ENCODE measurements around the gene LRP1.

The LRP1 gene

DNA sequence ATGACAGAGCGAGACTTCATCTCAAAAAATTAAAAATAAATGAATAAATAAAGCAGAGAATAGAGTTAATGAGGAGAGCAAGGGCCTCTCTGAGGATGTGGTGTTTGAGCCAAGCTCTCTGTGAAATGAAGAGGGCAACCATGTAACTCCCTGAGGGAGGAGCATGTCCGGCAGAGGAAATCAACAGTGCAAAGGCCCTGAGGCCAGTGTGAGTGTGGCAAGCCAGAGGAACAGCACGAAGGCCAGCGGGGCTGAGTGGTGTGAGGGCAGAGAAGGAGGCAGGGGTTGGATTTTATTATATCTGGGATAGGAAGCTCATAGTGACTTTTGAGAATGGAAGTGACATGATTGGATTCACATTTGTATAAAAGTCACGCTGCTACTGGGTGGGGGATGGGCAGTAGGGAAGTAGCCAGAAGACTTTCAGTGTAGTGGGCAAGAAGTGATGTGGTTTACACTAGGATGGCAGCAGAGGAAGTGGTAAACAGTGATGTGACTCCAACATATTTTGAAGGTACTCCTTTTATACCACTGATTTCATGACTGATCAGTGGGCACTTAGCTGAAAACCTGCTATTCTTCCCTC, 29.4 kb downstream of the LRP1 start:
- no peak for DNase-seq

DNA sequence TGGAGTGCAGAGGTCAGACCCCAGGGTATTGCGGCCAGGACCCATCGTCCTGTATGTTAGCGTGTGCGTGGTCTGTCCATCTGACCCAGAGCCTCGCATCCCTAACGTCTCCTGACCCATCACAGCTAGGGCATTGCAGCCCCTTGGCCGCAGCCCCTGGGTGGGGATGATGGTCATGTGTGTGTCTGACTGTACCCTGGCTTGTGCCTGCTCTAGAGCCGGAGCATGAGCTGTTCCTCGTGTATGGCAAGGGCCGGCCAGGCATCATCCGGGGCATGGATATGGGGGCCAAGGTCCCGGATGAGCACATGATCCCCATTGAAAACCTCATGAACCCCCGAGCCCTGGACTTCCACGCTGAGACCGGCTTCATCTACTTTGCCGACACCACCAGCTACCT, 29.9 kb downstream of the LRP1 start:
- no peak for DNase-seq

DNA sequence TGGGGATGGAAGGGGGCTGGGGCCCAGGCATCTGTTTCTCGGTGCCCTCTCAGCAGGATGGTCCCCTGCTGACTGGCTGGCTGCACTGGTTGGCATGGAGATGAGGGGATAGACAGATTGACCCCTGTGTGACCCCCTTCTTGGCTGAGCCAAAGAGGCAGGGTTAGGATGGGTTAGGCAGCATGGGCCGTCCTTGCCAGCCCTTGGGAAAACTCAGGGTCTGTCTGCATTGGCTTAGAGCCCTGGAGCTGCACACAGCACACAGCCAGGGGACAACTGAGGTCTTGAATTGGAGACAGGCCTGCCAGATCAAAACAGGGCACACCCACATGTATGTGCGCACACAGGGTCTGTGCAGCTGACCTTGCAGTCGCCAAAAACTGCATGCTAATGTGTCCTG, 30.4 kb downstream of the LRP1 start:
- no peak for DNase-seq

DNA sequence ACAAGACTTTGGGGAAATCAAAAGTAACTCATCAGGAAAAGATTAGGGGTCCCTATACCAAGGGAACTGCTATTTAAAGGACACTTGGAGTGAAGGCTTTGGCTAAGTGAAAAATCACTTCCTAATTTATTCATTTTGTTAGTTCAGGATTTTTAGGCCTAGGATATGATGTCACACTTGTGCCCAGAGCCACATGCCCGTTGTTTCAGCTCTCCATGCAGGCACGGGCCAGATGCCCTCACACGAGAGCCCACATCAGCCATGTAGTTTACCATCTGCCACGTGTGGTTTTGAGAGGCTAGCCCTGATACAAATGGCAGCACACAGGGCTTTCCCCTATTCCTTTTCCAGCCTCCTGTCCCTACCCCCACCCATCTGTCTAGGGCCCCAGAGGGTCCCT, 31.0 kb downstream of the LRP1 start:
- DNase-seq, result no peak

DNA sequence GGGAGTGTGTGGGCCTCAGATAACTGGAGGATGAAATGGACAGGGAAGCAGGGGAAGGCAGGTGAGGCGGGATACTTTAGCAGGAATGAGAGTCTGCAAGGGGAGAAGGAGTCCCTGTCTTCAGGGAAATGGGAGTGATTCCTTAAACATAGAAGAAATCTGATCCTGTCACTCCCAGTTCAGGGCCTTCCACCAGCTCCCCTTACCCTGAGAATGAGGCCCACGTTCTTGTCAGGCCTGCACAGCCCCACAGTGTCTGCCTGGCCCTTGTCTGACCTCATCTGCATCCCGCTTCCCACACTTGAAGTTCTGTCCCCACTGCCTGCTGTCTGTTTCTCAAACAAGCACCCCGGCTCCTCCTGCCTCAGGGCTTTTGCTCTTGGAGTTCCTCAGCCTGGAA, 31.8 kb downstream of the LRP1 start:
- no peak for DNase-seq

DNA sequence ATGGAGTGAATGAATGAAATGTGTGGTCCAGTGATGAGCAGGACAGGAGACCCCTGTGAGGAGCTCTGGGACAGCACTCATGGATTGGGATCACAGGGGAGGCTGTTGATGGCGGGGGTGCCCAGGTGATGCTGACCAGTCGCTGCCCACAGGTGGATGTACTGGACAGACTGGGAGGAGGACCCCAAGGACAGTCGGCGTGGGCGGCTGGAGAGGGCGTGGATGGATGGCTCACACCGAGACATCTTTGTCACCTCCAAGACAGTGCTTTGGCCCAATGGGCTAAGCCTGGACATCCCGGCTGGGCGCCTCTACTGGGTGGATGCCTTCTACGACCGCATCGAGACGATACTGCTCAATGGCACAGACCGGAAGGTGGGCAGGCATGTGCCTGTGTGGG, 32.5 kb downstream of the LRP1 start:
- DNase-seq, result no peak

DNA sequence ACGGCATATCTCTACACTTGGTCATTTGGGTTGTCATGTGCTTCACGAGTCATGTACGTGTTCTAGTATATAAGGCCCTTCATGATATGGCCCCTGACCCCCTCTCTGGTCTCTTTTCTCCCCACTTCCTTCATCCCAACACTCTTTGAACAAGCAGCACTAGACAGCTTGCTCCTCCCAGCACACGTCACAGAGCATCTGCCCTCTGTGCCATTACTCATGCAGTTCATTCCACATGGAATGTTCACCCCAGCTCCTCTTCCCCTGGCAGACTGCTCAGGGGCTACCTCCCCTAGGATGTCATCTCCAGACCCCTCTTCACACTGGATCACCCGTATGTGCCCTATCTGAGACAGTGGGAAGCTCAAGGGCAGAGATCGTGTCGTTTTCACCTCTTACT, 33.2 kb downstream of the LRP1 start:
- DNase-seq, result no peak

DNA sequence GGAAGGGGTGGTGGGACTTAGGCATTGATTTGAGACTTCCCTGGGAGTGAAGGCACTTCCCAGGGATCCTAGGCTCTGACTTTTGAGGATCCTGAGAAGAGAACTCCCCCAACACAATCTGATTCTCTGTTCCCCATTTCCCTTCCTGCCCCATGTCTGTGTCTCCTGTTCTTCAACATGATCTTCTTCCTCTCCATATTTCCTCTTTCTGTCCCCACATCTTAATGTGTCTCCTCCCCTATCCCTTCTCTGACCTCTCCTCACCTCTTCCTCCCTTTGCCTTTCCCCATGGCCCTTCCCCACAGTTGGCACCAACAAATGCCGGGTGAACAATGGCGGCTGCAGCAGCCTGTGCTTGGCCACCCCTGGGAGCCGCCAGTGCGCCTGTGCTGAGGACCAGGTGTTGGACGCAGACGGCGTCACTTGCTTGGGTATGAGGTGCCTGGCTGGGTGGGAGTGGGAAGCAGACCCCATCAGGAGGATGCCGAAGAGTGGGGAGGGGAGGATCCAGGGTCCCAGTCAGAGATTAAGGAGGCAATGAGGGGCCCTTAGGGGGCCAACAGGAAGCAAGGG, 34.4 kb downstream of the LRP1 start:
- DNase-seq, result no peak

DNA sequence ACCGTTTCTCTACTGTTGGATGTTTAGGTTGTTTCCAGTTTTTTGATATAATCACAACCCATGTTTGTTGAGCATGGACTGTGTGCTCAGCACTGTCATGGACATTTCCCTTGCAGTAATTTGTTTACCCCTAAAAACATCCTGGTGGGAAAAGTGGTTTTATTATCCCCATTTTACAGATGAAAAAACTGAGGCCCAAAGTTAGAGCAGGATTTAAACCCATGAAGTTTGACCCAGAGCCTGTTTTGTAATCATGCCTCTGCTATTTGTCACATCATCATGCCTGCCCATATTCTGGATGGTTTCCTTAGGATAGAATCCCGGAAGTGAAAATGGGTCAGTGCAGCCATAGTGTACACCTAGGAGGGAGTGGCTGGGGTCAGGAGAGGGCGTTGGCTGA, 36.2 kb downstream of the LRP1 start:
- no peak for DNase-seq

DNA sequence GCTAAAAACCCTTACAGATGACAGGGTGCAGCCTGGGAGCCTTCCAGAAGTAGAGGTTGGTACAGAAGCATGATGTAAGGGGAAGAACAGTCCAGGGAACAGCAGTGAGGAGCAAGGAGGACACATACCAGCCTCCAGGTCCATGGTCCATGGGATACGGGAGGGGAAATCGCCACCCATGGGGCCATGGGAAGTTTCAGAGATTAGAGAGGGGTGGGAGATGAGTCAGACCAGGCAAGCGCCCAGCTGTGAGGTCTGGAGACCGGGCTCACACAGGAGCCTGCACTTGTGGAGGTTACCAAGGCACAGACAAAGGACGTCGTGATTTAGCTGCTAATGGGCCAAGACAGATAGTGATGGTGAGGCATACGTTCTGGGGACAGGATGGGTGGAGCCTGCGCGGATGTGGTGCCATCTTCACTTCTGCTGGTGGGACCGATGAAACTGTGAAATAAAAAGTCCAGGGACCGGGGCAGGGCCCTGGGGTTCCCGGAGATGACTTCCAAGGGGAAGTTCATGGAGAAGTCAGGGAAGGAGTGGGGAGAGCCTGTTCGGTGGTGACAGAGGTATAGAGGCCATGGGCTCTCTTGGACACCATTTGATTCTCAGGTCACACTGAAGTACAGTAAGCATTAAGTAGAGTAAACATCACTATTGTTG, 36.8 kb downstream of the LRP1 start:
- no peak for DNase-seq

DNA sequence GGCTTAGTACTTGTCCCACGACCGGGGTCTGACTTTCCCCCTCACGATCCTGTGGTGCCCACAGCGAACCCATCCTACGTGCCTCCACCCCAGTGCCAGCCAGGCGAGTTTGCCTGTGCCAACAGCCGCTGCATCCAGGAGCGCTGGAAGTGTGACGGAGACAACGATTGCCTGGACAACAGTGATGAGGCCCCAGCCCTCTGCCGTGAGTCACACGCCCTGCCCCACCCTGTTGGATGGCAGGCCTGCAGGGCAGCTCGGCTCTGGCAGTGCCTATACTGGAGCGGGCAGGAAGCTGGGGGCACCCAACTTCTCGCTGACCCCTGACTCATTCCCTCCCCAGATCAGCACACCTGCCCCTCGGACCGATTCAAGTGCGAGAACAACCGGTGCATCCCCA, 37.5 kb downstream of the LRP1 start:
- DNase-seq, result no peak

DNA sequence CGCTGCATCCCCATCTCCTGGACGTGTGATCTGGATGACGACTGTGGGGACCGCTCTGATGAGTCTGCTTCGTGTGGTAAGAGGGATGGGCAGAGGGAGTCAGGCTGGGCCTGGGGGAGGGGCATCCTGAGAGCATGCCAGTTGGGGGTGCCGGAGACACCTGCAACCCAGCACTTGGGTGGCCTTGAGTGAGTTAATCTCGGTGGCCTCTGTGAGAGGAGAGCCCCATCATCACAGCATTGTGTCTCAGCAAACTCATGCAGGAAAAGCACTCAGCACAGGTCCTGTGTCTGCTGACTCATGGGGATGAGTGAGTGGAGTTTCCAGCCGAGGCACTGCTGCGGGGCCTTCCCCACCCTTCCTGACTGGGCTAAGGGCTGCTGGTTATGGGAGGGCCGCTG, 38.7 kb downstream of the LRP1 start:
- DNase-seq, result peak; percentile 34 to 39

DNA sequence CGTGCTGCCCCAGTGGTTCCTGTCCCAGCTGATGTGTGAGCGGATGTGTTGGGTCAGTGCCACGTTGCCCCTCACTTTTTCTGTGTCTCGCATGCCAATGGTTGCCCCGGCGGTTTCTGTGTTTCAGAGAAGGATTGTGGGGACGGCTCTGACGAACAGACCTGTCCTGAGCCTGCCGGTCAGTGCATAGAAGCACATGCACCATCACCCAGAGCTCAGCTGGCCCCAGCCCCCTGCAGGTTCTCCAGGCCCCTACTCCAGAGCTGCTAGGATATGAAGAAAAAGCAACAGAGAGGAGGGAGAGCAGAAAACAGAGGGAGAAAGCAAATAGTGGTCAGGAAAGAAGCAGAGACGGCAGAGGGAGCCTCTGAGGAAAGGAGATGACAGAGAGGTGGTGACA, 39.8 kb downstream of the LRP1 start:
- no peak for DNase-seq

DNA sequence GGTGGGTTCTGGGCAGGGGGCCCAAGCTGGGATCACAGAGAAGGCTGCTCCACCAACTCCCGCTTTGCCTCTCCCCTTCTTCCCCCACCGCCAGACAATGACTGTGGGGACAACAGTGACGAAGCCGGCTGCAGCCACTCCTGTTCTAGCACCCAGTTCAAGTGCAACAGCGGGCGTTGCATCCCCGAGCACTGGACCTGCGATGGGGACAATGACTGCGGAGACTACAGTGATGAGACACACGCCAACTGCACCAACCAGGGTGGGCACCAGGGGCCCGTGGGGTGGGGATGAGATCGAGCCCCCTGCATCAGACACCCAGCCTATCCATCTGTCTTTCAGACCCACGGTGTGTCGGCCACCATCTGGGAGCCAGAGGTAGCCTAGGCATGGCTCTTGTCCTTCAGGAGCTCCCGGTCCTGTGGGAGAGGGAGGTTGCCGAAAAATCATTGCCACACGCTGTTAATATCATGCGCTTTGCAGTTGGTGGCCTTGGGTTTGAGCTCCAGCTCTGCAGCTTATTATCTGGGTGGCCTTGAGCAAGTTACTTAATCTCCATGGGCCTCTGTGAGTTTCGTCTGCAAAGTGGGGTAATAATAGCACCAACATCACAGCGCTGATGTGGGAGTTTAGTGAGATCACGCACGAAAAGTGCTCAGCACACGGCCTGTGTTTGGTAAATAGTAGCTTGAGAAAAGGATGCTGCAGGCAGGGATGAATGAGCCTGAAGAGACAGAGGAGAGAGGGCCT, 40.9 kb downstream of the LRP1 start:
- no peak for DNase-seq

DNA sequence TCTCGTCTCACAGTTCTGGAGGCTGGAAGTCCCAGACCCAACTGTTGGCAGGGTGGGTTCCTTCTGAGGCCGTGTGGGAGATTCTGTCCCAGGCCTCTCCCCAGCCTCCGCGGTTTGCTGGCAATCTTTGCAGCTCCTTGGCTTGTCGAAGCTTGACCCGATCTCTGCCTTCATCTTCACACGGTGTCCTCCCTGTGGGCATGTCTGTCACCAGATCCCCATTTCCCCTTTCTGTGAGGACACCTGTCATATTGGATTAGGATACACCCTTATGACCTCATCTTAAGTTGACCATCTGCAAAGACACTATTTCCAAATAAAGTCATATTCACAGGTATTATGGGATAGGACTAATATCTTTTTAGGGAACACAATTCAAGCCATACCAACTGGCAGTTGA, 41.7 kb downstream of the LRP1 start:
- DNase-seq, result no peak

DNA sequence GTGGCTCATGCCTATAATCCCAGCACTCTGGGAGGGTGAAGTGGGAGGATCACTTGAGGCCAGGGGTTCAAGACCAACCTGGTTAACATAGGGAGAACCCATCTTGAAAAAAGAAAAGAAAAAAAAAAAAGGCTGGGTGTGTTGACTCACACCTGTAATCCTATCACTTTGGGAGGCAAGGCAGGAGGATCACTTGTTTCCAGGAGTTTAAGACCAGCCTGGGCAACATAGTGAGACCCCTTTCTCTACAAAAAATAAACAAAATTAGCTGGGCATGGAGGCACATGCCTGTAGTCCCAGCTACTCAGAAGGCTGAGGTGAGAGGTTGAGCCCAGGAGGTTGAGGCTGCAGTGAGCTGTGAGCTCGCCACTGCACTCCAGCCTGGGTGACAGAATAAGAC, 42.1 kb downstream of the LRP1 start:
- DNase-seq, result no peak

DNA sequence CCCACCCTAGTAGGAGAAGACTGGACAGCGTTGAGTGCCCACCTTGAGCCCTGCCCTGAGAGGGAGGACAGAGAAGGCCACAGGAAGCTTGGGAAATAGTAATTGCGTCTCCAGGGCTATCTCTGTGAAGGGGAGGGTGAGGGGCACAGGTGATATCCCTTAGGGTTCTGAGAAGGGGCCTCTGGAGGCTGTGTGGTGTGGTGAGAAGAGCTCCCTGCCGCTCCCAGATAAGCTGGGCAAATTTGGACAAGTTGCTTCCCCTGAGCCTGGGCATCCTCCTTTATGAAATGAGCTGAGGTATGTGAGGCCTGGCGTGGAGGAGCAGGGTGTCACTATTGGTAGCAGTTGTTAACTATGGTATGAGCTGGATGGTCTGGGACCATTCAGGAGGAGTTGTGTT, 42.6 kb downstream of the LRP1 start:
- no peak for DNase-seq

DNA sequence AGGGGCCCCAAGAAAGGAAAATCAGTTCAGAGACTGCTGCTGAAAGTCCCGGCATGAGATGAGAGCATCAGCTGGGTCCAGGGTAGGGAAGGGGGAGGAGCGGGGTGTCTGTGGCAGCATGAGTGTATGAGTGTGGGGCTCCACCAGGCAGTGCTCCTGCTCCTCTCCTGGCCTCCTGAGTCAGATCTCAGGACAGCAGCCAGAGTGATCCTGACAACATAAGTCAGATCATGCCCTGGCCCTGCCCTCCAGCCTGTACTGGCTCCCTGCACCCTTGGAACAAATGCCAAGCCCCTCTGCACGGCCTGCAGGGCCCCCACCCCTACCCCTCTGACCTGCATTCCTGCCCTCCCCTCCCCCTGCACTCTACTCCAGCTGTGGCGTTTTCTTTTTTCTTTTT, 43.4 kb downstream of the LRP1 start:
- DNase-seq, result no peak

DNA sequence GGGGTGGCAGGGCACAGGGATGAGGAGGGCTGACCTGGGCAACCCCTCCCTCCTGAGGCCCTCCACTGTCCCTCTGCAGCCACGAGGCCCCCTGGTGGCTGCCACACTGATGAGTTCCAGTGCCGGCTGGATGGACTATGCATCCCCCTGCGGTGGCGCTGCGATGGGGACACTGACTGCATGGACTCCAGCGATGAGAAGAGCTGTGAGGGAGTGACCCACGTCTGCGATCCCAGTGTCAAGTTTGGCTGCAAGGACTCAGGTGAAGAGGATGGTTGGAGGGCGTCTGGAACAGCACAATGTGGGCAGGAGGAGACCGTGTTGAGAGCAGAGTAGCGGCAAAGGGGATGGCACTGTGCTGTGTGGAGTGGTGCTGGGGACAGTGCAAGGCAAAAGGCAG, 44.8 kb downstream of the LRP1 start:
- no peak for DNase-seq

DNA sequence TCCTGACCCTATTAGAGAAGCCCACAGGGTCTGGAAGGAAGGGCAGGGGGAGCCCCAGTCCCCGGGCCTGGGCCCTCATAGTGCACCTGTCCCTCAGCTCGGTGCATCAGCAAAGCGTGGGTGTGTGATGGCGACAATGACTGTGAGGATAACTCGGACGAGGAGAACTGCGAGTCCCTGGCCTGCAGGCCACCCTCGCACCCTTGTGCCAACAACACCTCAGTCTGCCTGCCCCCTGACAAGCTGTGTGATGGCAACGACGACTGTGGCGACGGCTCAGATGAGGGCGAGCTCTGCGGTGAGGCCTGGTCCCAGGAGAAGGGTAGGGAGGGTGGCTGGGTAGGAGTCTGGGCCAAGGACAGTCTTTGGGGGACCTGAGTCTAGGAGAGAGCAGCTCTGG, 45.4 kb downstream of the LRP1 start:
- no peak for DNase-seq

DNA sequence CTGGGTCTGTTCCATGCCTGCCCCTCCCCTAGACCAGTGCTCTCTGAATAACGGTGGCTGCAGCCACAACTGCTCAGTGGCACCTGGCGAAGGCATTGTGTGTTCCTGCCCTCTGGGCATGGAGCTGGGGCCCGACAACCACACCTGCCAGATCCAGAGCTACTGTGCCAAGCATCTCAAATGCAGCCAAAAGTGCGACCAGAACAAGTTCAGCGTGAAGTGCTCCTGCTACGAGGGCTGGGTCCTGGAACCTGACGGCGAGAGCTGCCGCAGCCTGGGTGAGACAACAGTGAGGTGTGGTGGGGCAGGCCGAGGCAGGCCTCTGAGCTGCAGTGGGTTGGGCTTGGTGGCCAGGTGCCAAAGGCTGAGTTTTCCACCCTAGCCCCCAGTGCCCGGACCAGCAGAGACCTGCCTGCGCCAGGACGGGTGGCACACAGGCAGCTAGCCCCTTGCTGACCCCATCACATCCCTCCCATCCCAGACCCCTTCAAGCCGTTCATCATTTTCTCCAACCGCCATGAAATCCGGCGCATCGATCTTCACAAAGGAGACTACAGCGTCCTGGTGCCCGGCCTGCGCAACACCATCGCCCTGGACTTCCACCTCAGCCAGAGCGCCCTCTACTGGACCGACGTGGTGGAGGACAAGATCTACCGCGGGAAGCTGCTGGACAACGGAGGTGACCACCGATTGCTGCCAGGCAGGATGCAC, 47.3 kb downstream of the LRP1 start:
- peak; percentile 65 for DNase-seq

DNA sequence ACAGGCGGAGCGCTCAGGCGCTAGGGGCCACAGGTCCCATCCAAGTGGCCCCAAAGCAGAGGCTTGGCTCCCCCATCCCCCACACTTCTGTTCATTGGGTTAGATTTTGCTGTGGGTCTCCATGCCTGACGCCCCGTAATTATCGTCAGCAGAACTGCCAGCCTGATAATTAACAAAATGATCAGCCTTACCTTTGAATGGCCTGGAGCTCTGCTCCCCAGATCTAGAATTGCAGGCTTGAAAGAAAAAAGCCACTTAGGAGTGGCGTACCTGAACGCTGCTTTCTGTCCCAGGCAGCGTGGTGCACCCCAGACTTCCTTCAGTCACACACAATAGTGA, 47.8 kb downstream of the LRP1 start:
- no peak for DNase-seq

DNA sequence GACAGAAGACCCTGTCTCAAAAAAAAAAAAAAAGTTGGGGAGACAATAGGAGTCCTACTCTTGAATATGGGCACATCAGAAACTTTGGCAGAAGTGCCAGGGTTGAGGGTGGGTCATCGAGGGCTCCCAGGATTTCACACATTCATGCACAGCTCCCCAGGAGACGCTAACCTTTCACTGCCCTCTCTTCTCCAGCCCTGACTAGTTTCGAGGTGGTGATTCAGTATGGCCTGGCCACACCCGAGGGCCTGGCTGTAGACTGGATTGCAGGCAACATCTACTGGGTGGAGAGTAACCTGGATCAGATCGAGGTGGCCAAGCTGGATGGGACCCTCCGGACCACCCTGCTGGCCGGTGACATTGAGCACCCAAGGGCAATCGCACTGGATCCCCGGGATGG, 48.6 kb downstream of the LRP1 start:
- no peak for DNase-seq

DNA sequence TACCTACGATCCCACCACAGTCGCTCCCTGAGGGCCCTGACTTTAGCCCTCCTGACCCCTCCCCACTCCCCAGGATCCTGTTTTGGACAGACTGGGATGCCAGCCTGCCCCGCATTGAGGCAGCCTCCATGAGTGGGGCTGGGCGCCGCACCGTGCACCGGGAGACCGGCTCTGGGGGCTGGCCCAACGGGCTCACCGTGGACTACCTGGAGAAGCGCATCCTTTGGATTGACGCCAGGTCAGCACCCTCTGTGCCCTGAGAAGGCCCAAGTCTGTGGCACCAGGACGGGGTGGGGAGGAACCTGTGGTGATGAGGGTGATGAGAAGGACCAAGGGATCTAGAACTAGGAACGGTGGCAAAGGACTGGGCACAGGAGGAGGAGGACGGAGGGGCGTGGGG, 49.1 kb downstream of the LRP1 start:
- DNase-seq, result no peak

Measured in stimulated activated CD4-positive, alpha-beta T cell treated with anti-CD3 and anti-CD28 coated beads, Interleukin-2, amount 100 ng/mL, for 48 hours (primary cell).